HS-5 (cell line): ENCODE results near the gene PACC1.

Source experiments
- DNase-seq: peaks from one replicate; pipeline ENCODE4 v3.0.0-alpha.2; 2012; ENCODE audit warnings: low read depth

PACC1 gene

DNA sequence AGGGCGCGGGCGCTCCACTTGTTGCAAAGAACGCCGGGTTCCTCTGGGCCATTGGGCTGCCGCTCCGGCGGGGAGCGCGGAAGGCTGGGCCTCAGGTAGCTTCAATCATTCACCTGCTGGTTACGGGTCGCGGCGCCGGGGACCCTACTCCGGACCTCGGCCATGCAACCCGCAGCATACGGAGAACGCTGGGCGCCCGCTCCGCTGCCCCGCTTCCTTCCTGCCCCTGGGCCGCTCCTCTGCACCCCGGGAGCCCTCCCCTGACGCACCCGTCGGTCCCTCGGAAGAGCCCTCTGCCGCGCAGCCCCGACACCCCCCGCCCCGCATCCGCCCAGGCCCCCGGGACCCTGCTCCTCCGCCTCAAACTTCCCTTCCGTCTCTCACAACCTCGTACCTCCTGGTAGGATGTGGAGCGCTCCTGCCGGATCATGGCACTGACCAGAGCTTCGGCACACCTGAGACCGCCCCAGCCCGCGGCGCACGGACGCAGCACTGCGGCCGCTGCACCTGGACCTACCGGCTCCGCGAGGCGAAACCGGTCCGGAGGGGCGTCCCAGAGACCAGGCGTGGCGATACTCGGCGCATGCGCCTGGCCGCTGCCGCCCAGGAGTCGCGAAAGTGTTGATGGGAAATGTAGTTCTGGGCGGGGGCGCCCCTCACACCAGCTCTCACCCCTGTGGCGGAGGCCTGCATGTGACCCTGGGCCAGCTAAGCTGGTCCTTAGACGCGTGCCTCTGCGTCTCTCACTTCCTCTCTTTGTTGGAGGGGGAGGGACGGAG lies at the start of gene PACC1:
PACC1 (minus strand) TSS at position 559 of the 779 bp plus-strand sequence; CDS start at position 430, 129 bp downstream.
- no peak for DNase-seq

DNA sequence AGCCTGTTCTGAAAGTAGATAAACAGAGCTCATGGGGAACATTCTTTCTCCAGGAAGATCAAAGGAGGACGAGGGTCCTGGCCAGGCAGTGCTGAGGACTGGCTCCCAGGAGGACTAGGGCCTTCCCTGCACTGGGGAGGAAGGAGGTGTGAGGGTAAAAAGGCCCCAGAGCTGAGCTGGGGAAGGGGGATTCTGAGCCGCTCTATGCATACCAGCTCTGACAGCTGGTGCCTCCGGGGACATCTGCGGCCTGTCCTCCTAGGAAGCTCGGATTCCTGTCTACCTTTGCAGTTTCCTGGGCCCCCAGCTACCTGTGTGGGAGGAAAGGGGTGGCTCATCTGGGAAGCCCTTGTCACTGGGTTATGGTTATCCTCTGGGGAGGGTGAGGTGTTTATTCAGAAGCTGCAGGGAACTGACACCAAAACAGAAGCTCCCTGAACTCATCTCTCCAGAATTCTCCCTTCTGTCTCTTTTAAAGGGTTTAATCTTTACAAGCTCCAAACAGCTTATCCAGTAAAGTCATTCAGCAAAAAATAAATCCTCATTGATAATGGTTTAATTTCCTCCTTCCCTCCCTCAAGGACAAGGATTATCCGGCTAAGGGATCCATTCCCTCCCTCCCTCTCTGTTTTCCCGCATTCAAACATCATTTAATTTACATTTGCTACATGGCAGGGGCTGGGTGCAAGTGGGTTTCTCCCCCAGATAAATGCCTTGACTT lies 49.0 kb upstream of the PACC1 start:
- no peak for DNase-seq

DNA sequence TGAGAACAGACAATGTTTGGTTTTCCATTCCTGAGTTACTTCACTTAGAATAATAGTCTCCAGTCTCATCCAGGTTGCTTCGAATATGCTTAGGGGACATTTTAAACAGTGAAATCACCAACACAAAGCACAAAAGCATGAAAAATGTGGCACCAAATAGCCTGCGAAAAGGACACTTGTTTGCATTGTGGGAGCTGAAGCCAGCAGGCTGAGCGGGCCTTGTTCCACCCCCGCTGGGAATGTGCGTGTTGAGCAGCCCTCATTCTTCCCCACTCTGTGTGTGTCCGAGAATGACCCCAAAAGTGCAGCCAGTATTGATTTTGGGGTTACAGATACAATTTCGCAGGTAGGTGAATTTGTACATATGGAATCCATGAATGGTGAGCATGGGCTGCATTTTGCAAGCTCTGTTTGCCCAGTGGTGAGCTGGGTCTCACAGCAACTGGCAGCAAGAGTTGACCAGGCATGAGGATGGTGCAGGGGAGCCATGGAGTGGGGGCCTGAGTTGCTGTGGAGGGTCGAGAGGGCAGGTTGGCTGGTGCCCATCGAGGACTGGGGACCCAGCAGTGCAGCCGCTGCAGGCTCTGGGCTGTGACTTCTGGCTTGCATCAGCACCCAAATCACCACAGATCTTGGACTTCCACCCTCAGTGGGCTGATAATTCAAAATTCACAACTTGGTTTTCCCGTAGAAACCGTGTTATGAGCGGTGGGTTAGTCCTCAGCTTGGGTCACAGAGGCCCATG lies 47.4 kb upstream of the PACC1 start:
- DNase-seq: no peak

DNA sequence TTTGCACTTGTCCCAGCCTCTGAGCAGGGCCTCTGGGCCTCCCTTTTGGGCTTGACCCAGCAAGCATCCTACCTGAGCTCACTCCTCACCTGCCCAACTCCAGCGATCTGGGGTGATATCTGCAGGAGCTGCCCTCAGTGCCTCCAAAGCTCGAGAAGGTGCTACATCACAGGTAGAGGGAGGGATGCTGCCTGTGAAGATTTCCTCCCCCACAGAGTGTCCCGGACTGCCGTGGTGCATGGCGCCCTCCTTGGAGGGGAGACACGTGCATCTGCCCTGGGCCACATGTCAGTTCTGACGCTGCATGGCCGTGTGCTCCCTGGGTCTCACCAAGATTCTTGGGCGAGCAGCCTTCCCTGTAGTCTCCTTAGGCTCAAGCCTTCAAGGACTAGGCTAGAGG lies 45.7 kb upstream of the PACC1 start:
- DNase-seq: no peak

DNA sequence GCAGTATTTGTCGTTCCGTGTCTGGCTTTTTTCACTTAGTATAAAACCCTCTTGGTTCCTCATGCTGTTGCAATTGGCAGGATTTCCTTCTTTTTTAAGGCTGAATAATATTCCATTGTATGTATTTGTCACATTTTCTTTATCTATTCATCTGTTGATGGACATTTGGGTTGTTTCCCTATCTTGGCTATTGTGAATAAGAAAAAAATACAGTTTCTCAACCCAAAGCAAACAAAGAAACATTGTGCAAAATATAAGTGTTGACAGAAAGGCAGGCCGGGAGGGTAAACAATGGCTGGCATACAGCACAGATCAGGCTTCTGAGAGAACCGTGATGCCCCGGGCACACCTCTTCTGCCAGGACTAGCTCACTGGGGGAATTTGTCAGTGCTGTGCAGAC lies 45.0 kb upstream of the PACC1 start:
- DNase-seq: no peak

DNA sequence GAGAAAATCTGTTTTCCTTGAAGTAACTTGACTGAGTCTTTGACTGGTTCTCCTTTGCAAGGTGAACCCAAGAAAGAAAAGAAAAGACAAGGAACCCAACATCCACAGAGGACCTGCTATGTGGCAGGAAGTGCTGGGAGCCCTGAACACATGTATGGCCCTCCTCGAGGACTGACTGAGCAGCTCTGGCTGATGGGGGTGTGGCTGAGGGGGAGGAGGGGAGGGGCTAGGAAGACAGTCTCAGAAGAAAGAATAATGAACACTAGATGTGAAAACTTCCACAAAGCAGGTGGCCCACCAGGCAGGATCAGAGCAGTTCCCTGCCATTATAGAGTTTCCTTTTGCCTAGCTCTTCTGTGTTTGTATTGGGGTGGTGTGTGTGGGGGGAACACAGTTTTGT lies 44.1 kb upstream of the PACC1 start:
- no peak for DNase-seq

DNA sequence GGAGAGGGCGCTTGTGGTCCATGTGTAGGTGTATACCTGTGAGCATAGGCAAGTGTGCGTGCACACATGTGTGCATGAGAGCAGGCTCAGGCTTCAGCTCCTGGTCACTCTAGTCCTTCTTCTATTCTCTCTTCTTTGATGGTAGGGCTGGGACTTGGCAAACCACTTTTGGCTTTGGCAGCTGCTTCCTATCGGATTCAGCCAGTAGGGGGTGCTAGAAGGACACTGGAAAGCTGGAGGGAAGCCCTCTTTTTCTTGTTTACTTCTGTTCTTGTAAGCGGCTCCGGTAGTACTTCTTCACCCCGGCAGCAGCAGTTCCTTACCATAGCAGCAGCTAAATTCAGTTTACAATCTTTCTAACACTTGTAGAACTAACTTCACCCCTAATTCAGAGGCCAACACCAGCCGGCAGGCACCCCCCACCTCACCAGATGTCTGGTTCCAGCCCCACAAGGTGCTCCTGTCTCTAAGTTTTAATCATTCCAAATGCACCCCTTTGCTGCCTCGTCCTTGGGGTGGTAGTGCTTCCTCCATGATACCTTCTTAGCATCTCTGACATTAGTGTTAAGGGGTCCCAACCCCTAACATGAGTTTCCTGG lies 43.2 kb upstream of the PACC1 start:
- no peak for DNase-seq

DNA sequence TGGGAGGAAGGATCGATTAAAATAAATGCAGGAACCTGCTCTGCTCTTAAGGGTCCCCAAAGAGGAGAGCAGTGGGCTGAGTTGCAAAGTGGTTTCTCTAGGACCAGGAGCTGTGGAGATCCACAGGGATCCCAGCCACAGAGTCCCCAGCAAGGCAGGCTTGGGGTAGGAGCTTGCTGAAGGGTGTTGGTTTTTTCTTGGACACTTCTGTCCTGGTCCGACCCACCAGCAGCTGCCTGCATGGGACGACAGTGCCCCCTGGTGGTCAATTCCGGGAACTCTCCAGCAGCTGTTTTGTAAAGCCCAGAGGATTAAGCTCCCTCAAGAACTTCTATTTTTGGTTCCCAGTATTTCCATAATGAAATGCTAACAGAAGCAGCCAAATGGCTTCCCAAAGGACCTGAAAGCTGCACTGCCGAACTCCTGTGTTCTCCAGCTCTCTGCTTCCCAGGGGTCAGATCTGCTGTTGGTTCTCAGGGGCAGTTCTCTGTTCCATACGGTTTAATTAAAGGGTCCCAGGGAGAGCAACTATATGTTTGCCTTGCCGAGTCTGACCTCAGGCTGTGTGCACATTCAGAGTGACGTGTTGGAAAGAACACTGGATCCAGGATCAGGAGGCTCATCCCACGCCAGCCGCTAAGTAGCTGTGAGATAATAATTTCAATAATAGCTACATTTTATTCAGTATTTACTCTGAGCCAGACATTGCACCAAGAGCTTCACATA lies 41.3 kb upstream of the PACC1 start:
- no peak for DNase-seq

DNA sequence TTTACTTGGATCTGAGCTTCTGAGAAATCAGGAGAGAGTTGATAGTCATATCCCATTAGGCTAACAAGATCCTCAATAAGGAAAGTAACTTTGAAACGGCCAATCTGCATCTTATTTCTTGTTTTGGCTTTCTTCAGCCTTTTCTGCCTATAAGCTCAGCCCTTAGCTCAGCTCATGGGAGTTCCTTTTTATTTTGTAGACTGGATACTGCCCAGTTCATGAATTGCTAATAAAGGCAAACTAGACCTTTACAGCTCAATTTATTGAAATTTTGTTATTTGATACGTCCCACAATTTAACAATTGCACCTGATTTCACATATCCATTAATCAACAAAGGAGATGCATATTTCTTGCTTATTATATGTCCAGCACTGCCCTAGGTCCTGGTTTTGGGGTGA lies 40.7 kb upstream of the PACC1 start:
- no peak for DNase-seq

DNA sequence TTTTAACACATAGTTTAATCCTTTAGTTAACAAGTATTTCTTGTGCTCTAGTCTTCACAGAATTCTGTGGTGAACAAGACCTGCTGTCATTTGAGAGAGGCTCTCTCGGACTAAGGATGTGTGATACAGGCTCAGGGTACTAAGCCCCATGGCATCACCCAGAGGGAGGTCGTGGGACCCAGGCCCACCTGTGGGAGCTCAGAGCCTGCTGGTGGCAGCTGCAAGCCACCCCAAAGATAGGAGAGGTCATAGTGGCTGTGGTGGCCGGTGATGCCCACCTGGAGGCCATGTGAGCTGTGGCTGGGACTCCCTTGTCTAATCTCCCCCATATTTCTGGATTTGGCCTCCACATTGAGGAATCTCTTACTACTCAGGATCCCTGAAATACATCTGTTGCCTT lies 40.1 kb upstream of the PACC1 start:
- DNase-seq: no peak

DNA sequence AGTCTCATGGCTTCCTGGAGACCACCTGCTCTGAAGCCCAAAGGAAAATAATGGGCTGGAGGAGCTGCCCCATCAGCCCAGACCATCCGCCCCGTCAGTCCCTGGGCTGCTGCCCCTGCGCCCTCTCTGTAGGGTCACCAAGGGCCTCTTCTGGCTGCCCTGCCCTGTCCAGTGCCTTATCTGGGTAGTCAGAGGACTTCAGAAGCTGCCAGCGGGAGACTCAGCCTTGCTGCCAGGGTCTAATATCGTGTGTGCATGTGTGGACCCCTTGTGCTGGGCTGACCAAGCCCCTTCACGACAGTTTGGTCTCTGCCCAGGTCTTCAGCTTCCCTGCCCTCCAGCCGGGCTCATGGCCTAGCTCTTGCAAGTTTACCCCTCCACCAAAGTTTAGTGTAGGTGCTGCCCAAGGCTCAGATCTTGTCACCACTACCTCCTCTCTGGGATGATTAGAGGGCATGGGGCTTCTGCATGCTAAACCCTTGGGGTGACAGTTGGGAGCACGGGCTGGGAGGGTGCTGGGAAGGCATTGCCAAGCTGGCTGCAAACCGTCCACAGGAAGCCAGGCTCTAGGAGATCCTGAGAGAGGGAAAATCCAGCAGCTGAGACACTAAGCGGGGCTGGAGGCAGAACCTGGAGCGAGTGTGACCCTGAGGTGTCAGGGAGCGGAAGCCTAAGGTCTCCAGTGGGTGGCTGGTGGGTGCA lies 38.6 kb upstream of the PACC1 start:
- no peak for DNase-seq

DNA sequence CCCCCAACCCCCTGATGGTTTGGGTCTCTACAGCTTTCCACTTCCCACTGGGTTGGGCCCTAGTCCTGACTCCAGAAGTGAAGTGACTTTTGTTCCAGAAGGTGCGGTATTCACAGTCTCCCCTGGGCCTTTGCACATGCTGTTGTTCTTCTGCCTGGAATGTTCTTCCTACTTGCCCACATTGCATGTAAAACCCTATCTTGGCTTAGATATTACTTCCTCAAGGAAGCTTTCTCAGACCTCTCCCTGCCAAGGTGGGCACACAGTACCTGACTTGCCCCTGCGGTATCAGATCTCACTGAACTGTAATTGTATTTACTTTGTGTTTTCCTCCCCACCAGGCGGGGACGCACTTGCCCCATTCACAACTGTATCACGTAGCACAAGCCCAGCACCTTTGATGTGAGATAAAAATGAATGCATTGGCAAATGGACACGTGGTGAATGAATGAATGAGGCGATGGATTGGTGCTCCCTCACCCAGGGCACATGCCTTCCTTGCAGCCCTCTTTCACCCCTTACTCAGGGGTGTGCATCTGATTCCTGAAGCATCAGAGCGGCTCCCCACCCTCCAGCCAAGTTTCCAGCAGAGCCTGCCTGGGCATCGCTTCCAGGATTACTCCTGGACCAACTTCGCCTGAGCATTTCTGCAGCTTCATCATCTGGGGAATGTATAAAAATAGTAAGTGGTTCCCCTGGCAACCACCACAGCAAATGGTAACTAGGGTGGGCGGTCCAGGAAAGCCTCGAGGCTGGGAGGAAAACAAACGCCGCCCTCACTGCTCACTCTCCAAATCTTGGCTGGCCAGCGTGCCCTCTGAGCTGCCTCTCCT lies 37.9 kb upstream of the PACC1 start:
- no peak for DNase-seq

DNA sequence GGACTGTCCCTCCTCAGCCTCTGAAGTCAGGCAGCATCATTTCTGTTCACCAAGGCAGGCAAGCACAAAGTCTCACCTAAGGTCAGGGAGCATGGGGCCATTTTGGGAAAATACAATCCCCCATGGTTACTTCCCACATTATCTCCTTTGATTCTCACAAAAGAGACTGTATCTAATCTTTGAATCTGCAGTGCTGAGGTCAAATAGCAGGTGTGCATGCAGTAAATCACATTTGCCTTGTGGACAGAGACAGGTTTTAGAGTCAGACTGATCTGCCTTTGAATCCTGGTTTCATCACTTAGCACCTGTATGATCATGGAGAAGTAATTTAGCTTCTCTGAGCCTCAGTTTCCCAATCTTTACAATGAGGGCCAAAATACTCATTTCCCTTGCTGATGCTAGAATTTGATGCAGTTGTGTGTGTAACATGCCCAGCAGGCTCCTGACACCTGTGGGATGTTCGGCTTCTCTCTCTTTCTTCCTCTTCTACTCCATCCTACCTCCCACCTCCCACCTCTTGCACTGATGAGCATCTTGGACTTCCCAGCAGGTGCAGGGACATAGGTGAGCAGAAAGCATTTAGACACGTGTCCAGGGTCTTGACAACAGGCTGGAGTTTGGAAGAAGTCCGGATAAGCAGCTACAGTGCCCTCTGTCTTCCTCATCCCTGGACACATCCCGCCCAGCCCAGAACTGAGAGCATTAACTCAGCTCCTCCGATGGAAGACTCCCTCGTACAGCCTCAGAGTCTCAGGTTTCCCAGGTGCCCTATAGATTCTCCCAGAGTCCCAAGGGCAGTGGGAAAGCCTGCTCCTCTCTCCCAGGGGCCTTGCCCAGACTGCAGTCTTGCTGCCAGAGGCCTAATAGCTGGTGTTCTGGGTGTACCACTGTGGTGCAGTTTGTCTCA lies 37.0 kb upstream of the PACC1 start:
- no peak for DNase-seq

DNA sequence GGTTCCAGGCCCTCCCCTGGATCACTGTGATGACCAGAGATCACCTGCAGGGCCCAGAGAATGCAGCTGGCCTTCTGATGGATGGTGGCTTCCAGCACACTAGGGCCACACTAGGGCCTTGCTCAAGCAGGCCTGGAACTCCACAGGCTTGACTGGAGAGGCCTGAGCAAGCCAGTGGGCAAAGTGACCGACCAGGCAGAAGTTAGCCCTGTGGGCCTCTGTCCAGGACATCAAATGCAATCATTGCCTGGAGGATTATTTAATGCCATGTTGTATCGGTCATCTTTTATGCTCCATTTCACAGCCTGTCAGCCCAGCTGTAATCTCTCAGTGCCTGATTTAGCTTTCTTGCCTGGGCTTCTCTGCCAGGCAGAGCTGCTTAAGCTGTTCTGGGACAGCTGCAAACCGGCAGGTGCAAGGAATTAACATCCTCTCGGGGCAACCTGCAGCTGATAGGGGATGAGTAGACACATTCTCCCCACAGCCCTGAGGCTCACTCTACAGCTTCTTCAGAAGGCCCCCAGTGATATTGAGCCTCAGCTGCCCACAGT lies 35.7 kb upstream of the PACC1 start:
- DNase-seq: no peak

DNA sequence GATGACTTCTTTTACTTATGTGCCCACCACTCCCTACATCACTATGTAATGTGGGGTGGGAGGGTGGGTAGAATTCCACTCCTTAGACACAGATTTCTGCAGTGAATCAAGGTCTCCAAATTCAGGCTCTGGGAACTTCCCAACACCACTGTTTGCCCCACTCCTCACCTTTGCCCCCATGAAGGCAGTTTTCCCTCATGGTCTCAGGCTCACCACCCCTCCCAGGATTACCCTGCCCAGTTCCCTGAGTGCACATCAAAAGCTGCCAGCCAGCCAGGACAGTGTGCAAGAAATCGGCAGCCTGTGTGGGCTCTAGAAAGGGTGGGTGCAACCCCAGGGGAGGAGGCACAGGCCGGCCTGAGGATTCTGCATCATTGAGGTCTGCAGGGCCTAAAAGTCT lies 32.8 kb upstream of the PACC1 start:
- DNase-seq: no peak

DNA sequence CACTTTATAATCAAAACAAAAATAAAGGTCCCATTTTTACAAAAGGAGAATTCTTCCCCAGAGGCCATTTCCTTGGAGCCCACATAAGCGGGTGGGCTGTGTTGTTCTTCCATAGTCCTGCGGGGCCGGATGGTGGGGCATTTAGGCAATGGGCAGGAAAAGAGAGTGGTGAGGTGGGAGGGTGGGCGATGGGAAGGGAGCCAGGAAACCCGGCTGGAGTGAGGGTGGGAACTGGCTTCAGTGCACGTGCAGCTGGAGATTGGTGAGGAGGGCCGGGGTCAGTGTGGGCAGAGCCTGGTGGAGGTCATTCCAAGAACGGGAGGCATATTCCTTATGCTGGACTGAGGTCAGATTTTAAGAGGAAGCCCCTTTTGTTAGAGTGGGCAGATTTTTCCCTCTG lies 31.6 kb upstream of the PACC1 start:
- DNase-seq: no peak

DNA sequence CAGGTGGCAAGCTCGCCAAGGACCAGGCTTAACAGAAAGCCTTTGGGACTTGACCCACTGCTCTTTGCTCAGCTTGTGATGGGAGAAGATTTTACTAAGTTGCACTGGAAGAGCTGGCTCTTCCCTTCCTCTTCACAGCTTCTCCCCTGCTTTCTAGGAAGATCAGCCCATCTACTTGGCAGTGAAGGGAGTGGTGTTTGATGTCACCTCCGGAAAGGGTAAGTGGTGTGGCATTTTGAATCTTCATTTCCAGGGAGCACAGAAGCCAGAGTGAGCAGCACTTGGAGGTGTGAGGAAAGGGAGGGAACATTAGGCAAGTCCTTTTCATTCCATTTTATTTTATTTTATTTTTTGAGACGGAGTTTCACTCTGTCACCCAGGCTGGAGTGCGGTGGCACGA lies 27.7 kb upstream of the PACC1 start:
- no peak for DNase-seq

DNA sequence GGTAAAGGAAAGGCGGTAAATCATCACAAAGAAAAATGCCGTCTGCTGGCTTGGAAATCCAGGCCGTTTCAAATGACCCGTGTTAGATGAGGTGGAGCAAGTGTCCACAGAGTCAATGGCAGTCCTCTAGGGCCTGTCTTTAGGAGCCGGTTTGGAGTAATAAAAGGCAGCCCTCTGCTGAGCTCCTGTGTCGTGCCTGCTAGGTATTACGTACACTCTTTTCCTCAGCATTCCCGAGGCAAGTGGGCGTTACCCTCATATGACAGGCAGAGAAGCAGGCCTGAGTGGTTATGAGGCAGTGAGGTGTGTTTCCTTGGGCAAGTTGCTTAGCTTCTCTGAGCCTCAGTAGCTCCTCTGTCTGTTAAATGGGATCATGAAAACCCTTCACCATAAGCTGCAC lies 25.7 kb upstream of the PACC1 start:
- DNase-seq: no peak

DNA sequence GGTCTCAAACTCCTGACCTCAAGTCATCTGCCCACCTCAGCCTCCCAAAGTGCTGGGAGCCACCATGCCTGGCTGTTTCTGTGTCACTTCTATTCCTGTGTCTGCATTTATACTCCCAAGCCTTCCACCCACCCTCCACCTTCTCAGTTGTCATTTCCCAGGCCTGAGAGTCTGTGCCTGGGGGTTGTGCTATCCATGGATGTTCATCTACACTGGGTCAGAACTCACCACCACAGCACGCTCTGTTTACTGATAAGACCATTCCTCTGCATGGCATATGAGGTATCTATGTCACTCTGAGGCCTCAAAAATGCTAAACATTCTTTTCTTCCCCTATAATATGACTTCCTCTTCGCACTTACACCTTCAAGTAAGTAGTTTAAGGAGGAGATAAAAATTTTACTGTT lies 24.1 kb upstream of the PACC1 start:
- no peak for DNase-seq
